Measurements from ENCODE around the gene CS. TPM values are rescaled to one million over a fixed set of nuclear protein-coding genes. Genes with fewer than 3 reads are reported as not detected.

CS gene
- total RNA-seq, 1 donor from 2014 or later: 167 TPM

GRCh38 chr12:56315249-56315621, 15.1 kb upstream of the CS start:
- Mint-ChIP-seq H3K4me1 (peaks cover 14% of the 10 kb centered on the region), H3K27me3 (ENCODE audit: low read depth) (no peaks in the 10 kb centered on the region), H3K36me3 (peaks cover 7% of the 10 kb centered on the region), H3K4me3 (peak overlapping the region; percentile 98), H3K9me3 (no peaks in the 10 kb centered on the region), H3K27ac (peak overlapping the region; percentile 99)
- no peak for TF ChIP-seq CTCF (IDR thresholded peaks at IDR 0.05; ENCODE audit: unreplicated experiment)
- peak in 1 of 2 experiments; percentile 43 for DNase-seq (ENCODE audit: low spot score in 2 of 2, unreplicated experiment in 2 of 2)

DNA sequence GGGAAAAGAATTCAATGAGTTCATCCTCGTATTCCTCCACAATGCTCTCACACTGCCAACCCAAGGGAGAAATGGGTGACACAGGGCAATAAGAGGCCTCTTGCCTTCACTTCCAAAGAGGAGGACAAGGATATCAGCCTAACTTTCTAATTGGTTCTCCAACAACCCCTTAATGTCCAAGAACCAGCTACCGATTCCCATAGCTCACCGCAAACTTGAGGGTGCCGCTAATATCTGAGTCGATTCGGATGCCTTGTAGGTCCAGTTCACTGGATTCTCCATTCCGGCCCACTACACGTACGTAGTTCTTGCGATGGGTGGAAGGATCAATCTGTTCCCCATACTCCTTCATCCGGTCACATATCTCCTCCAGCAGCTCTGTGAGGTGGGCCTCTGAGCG, 10.9 kb upstream of the CS start:
- Mint-ChIP-seq H3K27me3 (ENCODE audit: low read depth) (no peaks in the 10 kb centered on the region), H3K4me1 (peaks cover 11% of the 10 kb centered on the region), H3K27ac (no peak overlapping the region), H3K36me3 (peaks cover 12% of the 10 kb centered on the region), H3K9me3 (no peaks in the 10 kb centered on the region), H3K4me3 (no peak overlapping the region)
- DNase-seq (ENCODE audit: low spot score in 2 of 2, unreplicated experiment in 2 of 2): no peak
- TF ChIP-seq CTCF (IDR thresholded peaks at IDR 0.05; ENCODE audit: unreplicated experiment): no peak

DNA sequence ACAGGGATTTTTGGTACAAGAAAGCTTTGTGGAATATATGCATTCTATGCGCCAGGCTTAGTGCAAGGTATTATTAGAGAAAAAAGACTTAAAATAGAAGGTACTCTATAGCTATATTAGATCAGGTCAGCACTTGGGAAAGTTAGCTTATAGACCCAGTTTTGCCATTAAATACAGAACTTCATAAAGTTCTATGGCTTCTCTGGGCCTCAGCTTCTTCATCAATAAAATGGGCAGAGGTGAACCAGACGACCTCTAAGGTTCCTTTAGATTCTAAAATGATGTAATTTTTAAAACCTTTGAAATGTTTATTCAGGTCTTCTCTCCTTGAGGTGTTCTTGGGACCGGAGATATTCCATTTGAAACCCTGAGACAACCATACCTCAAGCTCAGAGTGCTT, 8.6 kb upstream of the CS start:
- no peaks in the 10 kb centered on the region for H3K4me1 Mint-ChIP-seq
- H3K36me3 Mint-ChIP-seq: peaks cover 20% of the 10 kb centered on the region
- H3K27ac Mint-ChIP-seq: no peak overlapping the region
- no peak for DNase-seq (ENCODE audit: low spot score in 2 of 2, unreplicated experiment in 2 of 2)
- no peak overlapping the region for H3K4me3 Mint-ChIP-seq
- no peak for TF ChIP-seq CTCF (IDR thresholded peaks at IDR 0.05; ENCODE audit: unreplicated experiment)
- no peaks in the 10 kb centered on the region for H3K9me3 Mint-ChIP-seq
- no peaks in the 10 kb centered on the region for H3K27me3 Mint-ChIP-seq (ENCODE audit: low read depth)

DNA sequence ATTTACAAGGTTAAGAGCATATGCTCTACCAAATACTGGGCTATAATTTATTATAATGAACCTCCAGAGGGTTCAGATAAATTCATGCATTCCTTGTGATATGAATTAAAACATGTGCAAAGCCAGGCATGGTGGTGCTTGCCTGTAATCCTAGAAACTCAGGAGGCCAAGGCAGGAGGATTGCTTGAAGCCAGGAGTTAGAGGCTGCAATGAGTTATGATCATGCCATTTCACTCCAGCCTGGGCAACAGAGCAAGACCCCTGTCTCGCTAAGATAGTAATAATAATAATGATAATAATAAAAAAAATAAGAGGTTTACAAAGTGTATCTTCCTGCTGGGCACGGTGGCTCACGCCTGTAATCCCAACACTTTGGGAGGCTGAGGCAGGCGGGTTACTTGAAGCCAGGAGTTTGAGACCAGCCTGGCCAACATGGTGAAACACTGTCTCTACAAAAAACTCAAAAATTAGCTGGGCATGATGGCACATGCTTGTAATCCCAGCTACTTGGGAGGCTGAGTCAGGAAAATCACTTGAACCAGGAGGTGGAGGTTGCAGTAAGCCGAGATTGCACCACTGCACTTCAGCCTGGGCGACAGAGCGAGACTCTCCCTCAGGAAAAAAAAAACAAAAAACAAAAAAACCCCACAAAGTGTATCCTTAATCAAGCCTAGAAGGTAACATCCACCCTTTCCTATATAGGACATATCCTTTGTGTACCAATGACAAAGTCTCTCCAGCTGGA, 7.3 kb upstream of the CS start:
- Mint-ChIP-seq H3K4me3 (no peak overlapping the region), H3K27me3 (ENCODE audit: low read depth) (no peaks in the 10 kb centered on the region), H3K27ac (no peak overlapping the region), H3K9me3 (no peaks in the 10 kb centered on the region), H3K36me3 (peaks cover 20% of the 10 kb centered on the region), H3K4me1 (no peaks in the 10 kb centered on the region)
- no peak for TF ChIP-seq CTCF (IDR thresholded peaks at IDR 0.05; ENCODE audit: unreplicated experiment)
- DNase-seq (ENCODE audit: low spot score in 2 of 2, unreplicated experiment in 2 of 2): no peak

DNA sequence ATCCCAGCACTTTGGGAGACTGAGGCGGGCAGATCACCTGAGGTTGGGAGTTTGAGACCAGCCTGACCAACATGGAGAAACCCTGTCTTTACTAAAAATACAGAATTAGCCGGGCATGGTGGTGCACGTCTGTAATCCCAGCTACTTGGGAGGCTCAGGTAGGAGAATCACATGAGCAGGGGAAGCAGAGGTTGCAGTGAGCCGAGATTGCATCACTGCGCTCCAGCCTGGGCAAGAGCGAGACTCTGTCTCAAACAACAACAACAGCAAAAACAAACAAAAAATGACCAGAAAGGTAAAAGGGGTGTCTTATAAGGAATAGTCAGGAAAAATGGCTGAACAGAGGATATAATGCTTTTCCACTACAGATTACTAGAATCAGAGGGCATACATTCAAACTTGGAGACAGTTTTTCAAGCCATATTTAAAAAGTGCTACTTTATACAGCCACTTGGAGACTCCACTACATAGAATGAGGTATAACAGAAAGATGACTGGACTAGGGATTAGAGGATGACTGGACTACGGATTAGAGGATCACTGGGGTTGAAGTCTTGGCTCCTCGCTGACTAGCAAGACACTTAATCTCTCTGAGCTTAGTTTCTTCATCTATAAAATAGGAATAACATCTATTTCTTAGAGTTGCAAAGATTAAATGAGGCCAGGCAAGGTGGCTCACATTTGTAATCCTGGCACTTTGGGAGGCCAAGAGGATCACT, 4.9 kb upstream of the CS start:
- Mint-ChIP-seq H3K9me3 (no peaks in the 10 kb centered on the region), H3K36me3 (peaks cover 17% of the 10 kb centered on the region), H3K27me3 (ENCODE audit: low read depth) (no peaks in the 10 kb centered on the region), H3K4me1 (peaks cover 12% of the 10 kb centered on the region), H3K4me3 (no peak overlapping the region), H3K27ac (no peak overlapping the region)
- TF ChIP-seq CTCF (IDR thresholded peaks at IDR 0.05; ENCODE audit: unreplicated experiment): no peak
- no peak for DNase-seq (ENCODE audit: low spot score in 2 of 2, unreplicated experiment in 2 of 2)
